Lower leg skin (tissue), 3 donors: ENCODE measurements around the gene STAT5B.

ENCODE experiments used
- POLR2A ChIP-seq, 2 donors: fragments of 450-650 bp; IDR thresholded peaks; one replicate each; pipeline ENCODE4 v1.6.1; 2016 to 2017; ENCODE audit warnings: antibody characterized with exemption in 2 of 2, mild to moderate bottlenecking in 1 of 2, moderate library complexity in 1 of 2
- TF ChIP-seq, protein P1 (sequence below), 3 donors: fragments of 450-650 bp; IDR thresholded peaks; one replicate each; pipeline ENCODE4 v1.5.1; 2016; ENCODE audit warnings: antibody characterized with exemption in 3 of 3, mild to moderate bottlenecking in 3 of 3, moderate library complexity in 2 of 3

DNA sequence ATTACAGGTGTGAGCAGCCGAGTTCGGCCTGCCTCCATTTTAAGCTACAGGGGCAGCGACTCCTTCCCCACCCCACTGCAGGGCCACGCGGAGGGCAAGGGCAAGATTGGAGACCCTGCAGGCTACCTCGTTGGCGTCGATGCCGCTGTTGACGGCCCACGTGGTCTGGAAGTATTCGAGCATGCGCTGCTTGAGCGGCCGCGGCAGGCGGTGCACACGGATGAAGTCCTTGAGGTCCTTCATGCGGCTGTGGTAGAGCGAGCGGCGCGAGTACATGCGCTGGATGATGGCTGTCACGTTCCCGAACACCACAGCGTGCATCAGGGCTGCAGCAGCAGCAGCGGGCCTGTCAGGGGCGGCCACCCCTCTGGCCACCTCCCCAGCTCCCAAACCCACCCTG lies 106.8 kb downstream of the STAT5B start:
- TF ChIP-seq, protein P1, sequence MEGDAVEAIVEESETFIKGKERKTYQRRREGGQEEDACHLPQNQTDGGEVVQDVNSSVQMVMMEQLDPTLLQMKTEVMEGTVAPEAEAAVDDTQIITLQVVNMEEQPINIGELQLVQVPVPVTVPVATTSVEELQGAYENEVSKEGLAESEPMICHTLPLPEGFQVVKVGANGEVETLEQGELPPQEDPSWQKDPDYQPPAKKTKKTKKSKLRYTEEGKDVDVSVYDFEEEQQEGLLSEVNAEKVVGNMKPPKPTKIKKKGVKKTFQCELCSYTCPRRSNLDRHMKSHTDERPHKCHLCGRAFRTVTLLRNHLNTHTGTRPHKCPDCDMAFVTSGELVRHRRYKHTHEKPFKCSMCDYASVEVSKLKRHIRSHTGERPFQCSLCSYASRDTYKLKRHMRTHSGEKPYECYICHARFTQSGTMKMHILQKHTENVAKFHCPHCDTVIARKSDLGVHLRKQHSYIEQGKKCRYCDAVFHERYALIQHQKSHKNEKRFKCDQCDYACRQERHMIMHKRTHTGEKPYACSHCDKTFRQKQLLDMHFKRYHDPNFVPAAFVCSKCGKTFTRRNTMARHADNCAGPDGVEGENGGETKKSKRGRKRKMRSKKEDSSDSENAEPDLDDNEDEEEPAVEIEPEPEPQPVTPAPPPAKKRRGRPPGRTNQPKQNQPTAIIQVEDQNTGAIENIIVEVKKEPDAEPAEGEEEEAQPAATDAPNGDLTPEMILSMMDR (IDR thresholded peaks at IDR 0.05) = no peak
- TF ChIP-seq POLR2A (IDR thresholded peaks at IDR 0.05) = no peak
